ENCODE results near the gene ZNF598. TPM values are rescaled to one million over a fixed set of nuclear protein-coding genes. Genes with fewer than 3 reads are reported as not detected.
A peak's percentile ranks its signal among the peaks of the same experiment; 100 is the strongest.

The ZNF598 gene
- total RNA-seq, 1 donor from 2014 or later, result 90.4 TPM

- H3K4me1 Mint-ChIP-seq (ENCODE audit: low read depth, unreplicated experiment), result peaks cover 17% of the 10 kb centered on the region
- H3K27me3 Mint-ChIP-seq (ENCODE audit: unreplicated experiment), result peaks cover 13% of the 10 kb centered on the region
- peak overlapping the region; percentile 46 for H3K4me3 Mint-ChIP-seq (ENCODE audit: unreplicated experiment)
- H3K27ac Mint-ChIP-seq (ENCODE audit: unreplicated experiment), result no peak overlapping the region
- no peak for TF ChIP-seq CTCF (IDR thresholded peaks at IDR 0.05; ENCODE audit: partially characterized antibody, unreplicated experiment)
- no peak for DNase-seq
- peaks cover 4% of the 10 kb centered on the region for H3K36me3 Mint-ChIP-seq (ENCODE audit: unreplicated experiment)
- peaks cover 10% of the 10 kb centered on the region for H3K9me3 Mint-ChIP-seq (ENCODE audit: unreplicated experiment)
Measured at GRCh38 chr16:2003231-2003826, 6.3 kb downstream of the ZNF598 start.

GRCh38 chr16:2002406-2003230, 7.0 kb downstream of the ZNF598 start:
- H3K9me3 Mint-ChIP-seq (ENCODE audit: unreplicated experiment), result peaks cover 8% of the 10 kb centered on the region

GRCh38 chr16:2001456-2002355, 7.9 kb downstream of the ZNF598 start:
- H3K36me3 Mint-ChIP-seq (ENCODE audit: unreplicated experiment), result no peaks in the 10 kb centered on the region
- no peak overlapping the region for H3K27ac Mint-ChIP-seq (ENCODE audit: unreplicated experiment)
- no peak for TF ChIP-seq CTCF (IDR thresholded peaks at IDR 0.05; ENCODE audit: partially characterized antibody, unreplicated experiment)
- H3K4me1 Mint-ChIP-seq (ENCODE audit: low read depth, unreplicated experiment), result peaks cover 10% of the 10 kb centered on the region
- DNase-seq, result no peak
- H3K9me3 Mint-ChIP-seq (ENCODE audit: unreplicated experiment), result peaks cover 8% of the 10 kb centered on the region
- H3K4me3 Mint-ChIP-seq (ENCODE audit: unreplicated experiment), result no peak overlapping the region
- H3K27me3 Mint-ChIP-seq (ENCODE audit: unreplicated experiment), result peaks cover 10% of the 10 kb centered on the region

More at GRCh38 chr16:2002406-2003230, 7.0 kb downstream of the ZNF598 start:
- H3K27me3 Mint-ChIP-seq (ENCODE audit: unreplicated experiment), result peaks cover 11% of the 10 kb centered on the region
- TF ChIP-seq CTCF (IDR thresholded peaks at IDR 0.05; ENCODE audit: partially characterized antibody, unreplicated experiment), result no peak
- H3K36me3 Mint-ChIP-seq (ENCODE audit: unreplicated experiment), result peaks cover 1% of the 10 kb centered on the region
- peaks cover 13% of the 10 kb centered on the region for H3K4me1 Mint-ChIP-seq (ENCODE audit: low read depth, unreplicated experiment)
- H3K4me3 Mint-ChIP-seq (ENCODE audit: unreplicated experiment), result no peak overlapping the region
- DNase-seq, result no peak
- peak overlapping the region; percentile 39 for H3K27ac Mint-ChIP-seq (ENCODE audit: unreplicated experiment)

GRCh38 chr16:2001035-2001434, 8.6 kb downstream of the ZNF598 start:
- DNase-seq, result no peak
- H3K27me3 Mint-ChIP-seq (ENCODE audit: unreplicated experiment), result peaks cover 8% of the 10 kb centered on the region
- no peak overlapping the region for H3K4me3 Mint-ChIP-seq (ENCODE audit: unreplicated experiment)
- H3K9me3 Mint-ChIP-seq (ENCODE audit: unreplicated experiment), result peaks cover 8% of the 10 kb centered on the region
- TF ChIP-seq CTCF (IDR thresholded peaks at IDR 0.05; ENCODE audit: partially characterized antibody, unreplicated experiment), result no peak
- H3K4me1 Mint-ChIP-seq (ENCODE audit: low read depth, unreplicated experiment), result peaks cover 4% of the 10 kb centered on the region
- no peak overlapping the region for H3K27ac Mint-ChIP-seq (ENCODE audit: unreplicated experiment)
- H3K36me3 Mint-ChIP-seq (ENCODE audit: unreplicated experiment), result no peaks in the 10 kb centered on the region

Data from glutamatergic neuron (in vitro differentiated cells).